H1 (cell line): Measurements from ENCODE around the gene DMBT1. TPM values are rescaled to one million over a fixed set of nuclear protein-coding genes. Genes with fewer than 3 reads are reported as not detected.

Experiments used
- CTCF ChIA-PET: fragments of 300-600 bp; sonication (Branson Sonifier 250); formaldehyde crosslinking; loops from one replicate; lab custom pipeline; 2021; ENCODE audit not compliant: partially characterized antibody; lab: Charles Lee
- POLR2A ChIA-PET: fragments of 300-600 bp; sonication (Branson Sonifier 250); formaldehyde crosslinking; loops from one replicate; lab custom pipeline; 2021; ENCODE audit warnings: inconsistent platforms; ENCODE audit not compliant: partially characterized antibody; lab: Charles Lee
- DNase-seq, 2 experiments: peaks; one replicate each; pipeline versions ENCODE4 v3.0.0 to v3.0.0-alpha.2; 2010 to 2022; ENCODE audit warnings: low spot score in 2 of 2, low read depth in 1 of 2, mixed read lengths in 1 of 2
- FAIRE-seq: peaks from 2 replicates; lab custom pipeline; 2011; peaks lifted over from hg19 to GRCh38; lab: Jason Lieb, UNC
- H2AFZ ChIP-seq: 2 replicates; pipeline ENCODE4 v1.8.1; 2012; ENCODE audit warnings: low read length, inconsistent platforms
- H2AK5ac ChIP-seq: 2 replicates; pipeline ENCODE4 v1.6.1; 2013; ENCODE audit warnings: low read depth, low read length
- H2BK120ac ChIP-seq: replicated peaks from 2 replicates; pipeline ENCODE3; 2013; ENCODE audit warnings: low read depth, low read length, inconsistent platforms
- H2BK12ac ChIP-seq: 2 replicates; pipeline ENCODE4 v1.6.1; 2013; ENCODE audit warnings: low read depth, low read length
- H2BK15ac ChIP-seq: 2 replicates; pipeline ENCODE4 v1.6.1; 2013; ENCODE audit warnings: low read length
- H2BK20ac ChIP-seq: 2 replicates; pipeline ENCODE4 v1.6.1; 2013; ENCODE audit warnings: low read length
- H2BK5ac ChIP-seq: 2 replicates; pipeline ENCODE4 v1.6.1; 2013; ENCODE audit warnings: low read depth, low read length
- H3K14ac ChIP-seq: 2 replicates; pipeline ENCODE4 v1.6.1; 2013; ENCODE audit warnings: inconsistent platforms; ENCODE audit not compliant: insufficient read length
- H3K18ac ChIP-seq: 2 replicates; pipeline ENCODE4 v1.6.1; 2013; ENCODE audit warnings: low read length; ENCODE audit errors: extremely low read depth
- H3K23ac ChIP-seq: 2 replicates; pipeline ENCODE4 v1.6.1; 2013; ENCODE audit warnings: inconsistent platforms; ENCODE audit not compliant: insufficient read length
- H3K23me2 ChIP-seq: 2 replicates; pipeline ENCODE4 v1.6.1; 2013; ENCODE audit warnings: low read depth, low read length
- H3K27ac ChIP-seq: 2 replicates; pipeline ENCODE4 v1.6.1; 2011; ENCODE audit warnings: low read depth, low read length, inconsistent platforms
- H3K27me3 ChIP-seq, 4 experiments: replicated peaks in 1 of 4; 1 replicate in 1 of 4; 2 replicates in 3 of 4; pipeline versions ENCODE4 v1.6.1 to v1.8.1; 2011 to 2013; ENCODE audit warnings: low read length in 3 of 4, mild to moderate bottlenecking in 3 of 4, inconsistent platforms in 2 of 4, mixed read lengths in 2 of 4, moderate library complexity in 1 of 4; ENCODE audit not compliant: control insufficient read depth in 3 of 4, insufficient read depth in 3 of 4; ENCODE audit errors: extremely low read depth in 1 of 4
- H3K36me3 ChIP-seq, 4 experiments: 2 replicates each; pipeline versions ENCODE4 v1.6.1 to v1.8.1; 2011 to 2013; ENCODE audit warnings: mild to moderate bottlenecking in 4 of 4, low read length in 3 of 4, moderate library complexity in 2 of 4, control low read depth in 1 of 4, inconsistent platforms in 1 of 4; ENCODE audit not compliant: insufficient read depth in 4 of 4, control insufficient read depth in 2 of 4
- H3K4ac ChIP-seq: replicated peaks from 2 replicates; pipeline ENCODE3; 2013; ENCODE audit warnings: low read length, low read depth, mixed read lengths, inconsistent platforms; ENCODE audit not compliant: insufficient read length
- H3K4me1 ChIP-seq, 4 experiments: replicated peaks in 1 of 4; 1 replicate in 1 of 4; 2 replicates in 3 of 4; pipeline versions ENCODE4 v1.6.1 to v1.8.1; 2011 to 2013; ENCODE audit warnings: low read length in 3 of 4, inconsistent platforms in 2 of 4, mixed read lengths in 1 of 4; ENCODE audit not compliant: insufficient read depth in 4 of 4, control insufficient read depth in 3 of 4
- H3K4me2 ChIP-seq, 2 experiments: 2 replicates each; pipeline versions ENCODE4 v1.6.1 to v1.8.1; 2011 to 2013; ENCODE audit warnings: low read depth in 2 of 2, low read length in 2 of 2, control low read depth in 1 of 2, inconsistent platforms in 1 of 2, mild to moderate bottlenecking in 1 of 2; ENCODE audit not compliant: insufficient read depth in 1 of 2
- H3K4me3 ChIP-seq, 4 experiments: fragments of 200-600, 300-600 bp in 1 of 4; sonication (generic), shearing (Covaris generic), sonication (Bioruptor Twin) in 1 of 4; 2 replicates each; pipeline versions ENCODE4 v1.5.1 to v1.8.1; 2011 to 2016; ENCODE audit warnings: low read length in 4 of 4, low read depth in 3 of 4, control low read depth in 2 of 4, inconsistent platforms in 2 of 4, mild to moderate bottlenecking in 2 of 4, mixed read lengths in 1 of 4, moderate library complexity in 1 of 4; ENCODE audit not compliant: insufficient read depth in 2 of 4; ENCODE audit errors: extremely low read depth in 1 of 4
- H3K56ac ChIP-seq: replicated peaks from 2 replicates; pipeline ENCODE3; 2013; ENCODE audit warnings: low read depth, mild to moderate bottlenecking, mixed read lengths, low read length, inconsistent platforms; ENCODE audit not compliant: insufficient read length
- H3K79me1 ChIP-seq: 2 replicates; pipeline ENCODE4 v1.6.1; 2013; ENCODE audit warnings: low read depth, low read length, control low read depth
- H3K79me2 ChIP-seq, 2 experiments: 2 replicates each; pipeline versions ENCODE4 v1.6.1 to v1.8.1; 2012 to 2013; ENCODE audit warnings: low read length in 2 of 2, mild to moderate bottlenecking in 2 of 2, inconsistent platforms in 1 of 2; ENCODE audit not compliant: insufficient read depth in 2 of 2, control insufficient read depth in 1 of 2
- H3K9ac ChIP-seq, 4 experiments: replicated peaks in 1 of 4; 1 replicate in 1 of 4; 2 replicates in 3 of 4; pipeline versions ENCODE4 v1.6.1 to v1.8.1; 2011 to 2013; ENCODE audit warnings: low read depth in 3 of 4, low read length in 3 of 4, control low read depth in 2 of 4, mild to moderate bottlenecking in 2 of 4, moderate library complexity in 2 of 4, inconsistent platforms in 1 of 4; ENCODE audit errors: extremely low read depth in 1 of 4
- H3K9me3 ChIP-seq, 2 experiments: 2 replicates each; pipeline versions ENCODE4 v1.6.1 to v1.8.1; 2012 to 2013; ENCODE audit warnings: mild to moderate bottlenecking in 2 of 2, moderate library complexity in 2 of 2, control low read depth in 1 of 2, inconsistent platforms in 1 of 2, low read depth in 1 of 2, low read length in 1 of 2, mixed read lengths in 1 of 2; ENCODE audit not compliant: insufficient read depth in 2 of 2
- H4K20me1 ChIP-seq, 2 experiments: replicated peaks in 1 of 2; 2 replicates each; pipeline versions ENCODE3 to v1.8.1; 2011 to 2013; ENCODE audit warnings: inconsistent platforms in 2 of 2, low read length in 2 of 2, mild to moderate bottlenecking in 1 of 2; ENCODE audit not compliant: insufficient read depth in 2 of 2, control insufficient read depth in 1 of 2
- H4K5ac ChIP-seq: 2 replicates; pipeline ENCODE4 v1.6.1; 2013; ENCODE audit warnings: low read length, low read depth, mixed read lengths, inconsistent platforms; ENCODE audit not compliant: insufficient read length
- H4K8ac ChIP-seq: 2 replicates; pipeline ENCODE4 v1.8.0; 2013; ENCODE audit warnings: mild to moderate bottlenecking, moderate library complexity, low read length, inconsistent platforms; ENCODE audit not compliant: insufficient read depth; ENCODE audit errors: extremely low read depth
- H4K91ac ChIP-seq: replicated peaks from 2 replicates; pipeline ENCODE3; 2013; ENCODE audit warnings: low read length, mixed read lengths, inconsistent platforms; ENCODE audit not compliant: insufficient read length
- CREB1 ChIP-seq: IDR thresholded peaks from 2 replicates; pipeline ENCODE4 v1.6.1; 2012; ENCODE audit warnings: inconsistent platforms
- NANOG ChIP-seq: IDR thresholded peaks from 2 replicates; pipeline ENCODE4 v1.6.1; 2011; ENCODE audit warnings: low read length, low read depth, mild to moderate bottlenecking, inconsistent platforms; ENCODE audit not compliant: insufficient read depth, poor library complexity, severe bottlenecking
- POLR2A ChIP-seq, 2 experiments: IDR thresholded peaks; 1 replicate in 1 of 2; 2 replicates in 1 of 2; pipeline ENCODE4 v1.6.1; 2011; ENCODE audit warnings: low read depth in 2 of 2, low read length in 2 of 2, mild to moderate bottlenecking in 2 of 2; ENCODE audit errors: control extremely low read depth in 1 of 2
- SIN3A ChIP-seq, 2 experiments: IDR thresholded peaks in 1 of 2; conservative IDR thresholded peaks in 1 of 2; 2 replicates each; pipeline ENCODE4 v1.6.1; 2011 to 2012; ENCODE audit warnings: low read length in 2 of 2, improper control_type of control experiment in 1 of 2, low read depth in 1 of 2, mild to moderate bottlenecking in 1 of 2
- TAF7 ChIP-seq: optimal IDR thresholded peaks from 2 replicates; pipeline ENCODE3; 2011; ENCODE audit warnings: low read depth, mild to moderate bottlenecking, inconsistent platforms, low read length, moderate library complexity, borderline replicate concordance
- WGBS, 2 experiments: shearing (Covaris generic) in 1 of 2; methylation state at CpG; one replicate each; pipeline versions ENCODE4 v1.1.6 to v1.1.7; 2013 to 2015; ENCODE audit warnings: low lambda C conversion rate in 2 of 2, mixed read lengths in 2 of 2, inconsistent platforms in 1 of 2, low coverage in 1 of 2, missing lambda C conversion rate in 1 of 2; ENCODE audit not compliant: insufficient replicate concordance in 2 of 2, insufficient coverage in 1 of 2, insufficient read length in 1 of 2; ENCODE audit errors: extremely low coverage in 1 of 2, missing lambda C conversion rate in 1 of 2; 5-methylcytosine and 5-hydroxymethylcytosine counted together
- polyA plus RNA-seq, 7 experiments: library from polyadenylated mRNA; depleted of rRNA in 3 of 7; stranded (reverse) in 5 of 7; unstranded in 2 of 7; fragments of >200 nt in 5 of 7; fragments of 200-250 nt in 2 of 7; gene quantifications; 1 replicate in 5 of 7; 2 replicates in 1 of 7; 4 replicates in 1 of 7; pipeline versions ENCODE4 v1.2.1 to v1.2.3, GENCODE V29; 2011 to 2013; ENCODE audit warnings: missing spikeins in 2 of 7, mixed read lengths in 2 of 7
- total RNA-seq: library from RNA; stranded (reverse); fragmentation: NEBNext Ultra II Directional; extraction: Animal tissue kit (Norgen Biotek cat#: 25700); gene quantifications from 2 replicates; pipeline ENCODE4 v1.2.1, GENCODE V29; 2021

The DMBT1 gene
- total and polyA plus RNA-seq, 2 of the 8 experiments (the other 6 are each of a cell fraction or from before 2014, with no cell fraction given): 0.03 TPM; not detected in 1

- H2AFZ ChIP-seq: no peak overlapping the region
- H3K4me1 ChIP-seq: no peaks in the 10 kb centered on the region
- H3K18ac ChIP-seq: no peak overlapping the region
- H2BK120ac ChIP-seq: no peak overlapping the region
- no peak overlapping the region for H3K9ac ChIP-seq
- TF ChIP-seq POLR2A (IDR thresholded peaks at IDR 0.05; ENCODE audit: control extremely low read depth in 1 of 2, low read depth in 2 of 2, low read length in 2 of 2) (no peak), TAF7 (no peak), SIN3A (conservative IDR thresholded peaks at IDR 0.05 in 1 of 2, IDR thresholded peaks at IDR 0.05 in 1 of 2; ENCODE audit: low read depth in 1 of 2, low read length in 2 of 2) (no peak), CREB1 (no peak), NANOG (no peak)
- TF ChIP-seq, all 59 proteins: peak for 0
- FAIRE-seq (no peak), DNase-seq (no peak)
- no peaks in the 10 kb centered on the region for H3K79me2 ChIP-seq
- no peaks in the 10 kb centered on the region for H4K20me1 ChIP-seq
- no peak overlapping the region for H4K8ac ChIP-seq
- H2BK20ac ChIP-seq: no peak overlapping the region
- H3K4me3 ChIP-seq: no peak overlapping the region
- WGBS, 2 experiments: 64% methylated on average over 6 of the region's 6 CpGs; no CpG with 5 or more reads in 1 of the 2 experiments
- ChIA-PET POLR2A (no interaction called here), CTCF (interaction anchor here (0.9 to 2.4 kb wide), 5 partner anchors 19 to 63 kb away, joined by 3 to 6 read pairs (median 4); no protein-coding TSS in a partner anchor)
- H3K23ac ChIP-seq: no peak overlapping the region
- no peaks in the 10 kb centered on the region for H3K36me3 ChIP-seq
- no peaks in the 10 kb centered on the region for H3K27me3 ChIP-seq
- H2BK12ac ChIP-seq: no peak overlapping the region
- H3K4ac ChIP-seq: no peak overlapping the region
- no peak overlapping the region for H4K91ac ChIP-seq
- H3K56ac ChIP-seq: no peak overlapping the region
- no peak overlapping the region for H4K5ac ChIP-seq
- H2AK5ac ChIP-seq: no peak overlapping the region
- H2BK5ac ChIP-seq: no peak overlapping the region
- H3K27ac ChIP-seq: no peak overlapping the region
- peaks cover 0 to 9% of the 10 kb centered on the region in 2 experiments; a peak in 2 of 4 replicates for H3K9me3 ChIP-seq
- H3K23me2 ChIP-seq: no peaks in the 10 kb centered on the region
- no peak overlapping the region for H2BK15ac ChIP-seq
- H3K79me1 ChIP-seq: no peaks in the 10 kb centered on the region
- no peak overlapping the region for H3K14ac ChIP-seq
- H3K4me2 ChIP-seq: no peak overlapping the region
Observed at GRCh38 chr10:122587098-122587760, 26.7 kb downstream of the DMBT1 start.
